ENCODE results near the gene BIRC2.

BIRC2 gene

GRCh38 chr11:102306817-102307726 lies 39.9 kb upstream of the BIRC2 start:
- no peaks in the 10 kb centered on the region for H3K9me3 ChIP-seq (ENCODE audit: severe bottlenecking)
- no peaks in the 10 kb centered on the region for H3K36me3 ChIP-seq
- no peak overlapping the region for H3K27ac ChIP-seq
- TF ChIP-seq, protein P1, sequence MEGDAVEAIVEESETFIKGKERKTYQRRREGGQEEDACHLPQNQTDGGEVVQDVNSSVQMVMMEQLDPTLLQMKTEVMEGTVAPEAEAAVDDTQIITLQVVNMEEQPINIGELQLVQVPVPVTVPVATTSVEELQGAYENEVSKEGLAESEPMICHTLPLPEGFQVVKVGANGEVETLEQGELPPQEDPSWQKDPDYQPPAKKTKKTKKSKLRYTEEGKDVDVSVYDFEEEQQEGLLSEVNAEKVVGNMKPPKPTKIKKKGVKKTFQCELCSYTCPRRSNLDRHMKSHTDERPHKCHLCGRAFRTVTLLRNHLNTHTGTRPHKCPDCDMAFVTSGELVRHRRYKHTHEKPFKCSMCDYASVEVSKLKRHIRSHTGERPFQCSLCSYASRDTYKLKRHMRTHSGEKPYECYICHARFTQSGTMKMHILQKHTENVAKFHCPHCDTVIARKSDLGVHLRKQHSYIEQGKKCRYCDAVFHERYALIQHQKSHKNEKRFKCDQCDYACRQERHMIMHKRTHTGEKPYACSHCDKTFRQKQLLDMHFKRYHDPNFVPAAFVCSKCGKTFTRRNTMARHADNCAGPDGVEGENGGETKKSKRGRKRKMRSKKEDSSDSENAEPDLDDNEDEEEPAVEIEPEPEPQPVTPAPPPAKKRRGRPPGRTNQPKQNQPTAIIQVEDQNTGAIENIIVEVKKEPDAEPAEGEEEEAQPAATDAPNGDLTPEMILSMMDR (IDR thresholded peaks at IDR 0.05; ENCODE audit: low read depth, low read length), result no peak
- H3K4me3 ChIP-seq (ENCODE audit: low read depth, low read length), result no peak overlapping the region
- no peak for DNase-seq
- H3K27me3 ChIP-seq (ENCODE audit: insufficient read depth, low read depth, severe bottlenecking), result no peaks in the 10 kb centered on the region

DNA sequence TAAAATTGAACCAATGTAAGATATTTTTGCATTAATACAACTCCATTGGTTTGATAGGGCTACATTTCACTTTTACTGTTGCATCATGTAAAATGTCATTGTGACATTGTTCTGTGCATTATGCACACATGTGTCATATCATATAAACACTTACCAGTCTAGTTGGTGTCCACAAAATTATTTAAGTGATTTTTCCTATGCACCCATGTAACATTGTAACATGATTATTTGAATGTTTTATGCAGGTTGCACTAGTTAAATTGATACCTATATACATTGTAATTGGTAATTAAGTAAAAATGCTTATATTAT lies 39.3 kb upstream of the BIRC2 start:
- H3K36me3 ChIP-seq, result no peaks in the 10 kb centered on the region
- TF ChIP-seq, protein P1 (IDR thresholded peaks at IDR 0.05; ENCODE audit: low read depth, low read length), result no peak
- no peak for DNase-seq
- H3K4me3 ChIP-seq (ENCODE audit: low read depth, low read length), result no peak overlapping the region
- H3K27me3 ChIP-seq (ENCODE audit: insufficient read depth, low read depth, severe bottlenecking), result no peaks in the 10 kb centered on the region
- no peaks in the 10 kb centered on the region for H3K9me3 ChIP-seq (ENCODE audit: severe bottlenecking)
- no peak overlapping the region for H3K27ac ChIP-seq

GRCh38 chr11:102309621-102310541 lies 37.1 kb upstream of the BIRC2 start:
- DNase-seq, result no peak
- H3K4me3 ChIP-seq (ENCODE audit: low read depth, low read length), result no peak overlapping the region
- TF ChIP-seq, protein P1 (IDR thresholded peaks at IDR 0.05; ENCODE audit: low read depth, low read length), result peak; percentile 36; the same call in 1 of the 2 replicates
- no peaks in the 10 kb centered on the region for H3K9me3 ChIP-seq (ENCODE audit: severe bottlenecking)
- no peaks in the 10 kb centered on the region for H3K27me3 ChIP-seq (ENCODE audit: insufficient read depth, low read depth, severe bottlenecking)
- no peak overlapping the region for H3K27ac ChIP-seq
- no peaks in the 10 kb centered on the region for H3K36me3 ChIP-seq

- TF ChIP-seq, protein P1 (IDR thresholded peaks at IDR 0.05; ENCODE audit: low read depth, low read length), result no peak
- Histone ChIP-seq H3K4me3 (ENCODE audit: low read depth, low read length) (no peak overlapping the region), H3K27me3 (ENCODE audit: insufficient read depth, low read depth, severe bottlenecking) (no peaks in the 10 kb centered on the region), H3K9me3 (ENCODE audit: severe bottlenecking) (no peaks in the 10 kb centered on the region), H3K27ac (no peak overlapping the region), H3K36me3 (no peaks in the 10 kb centered on the region)
- DNase-seq, result no peak
Measured at GRCh38 chr11:102312667-102313066, 34.3 kb upstream of the BIRC2 start.

DNA sequence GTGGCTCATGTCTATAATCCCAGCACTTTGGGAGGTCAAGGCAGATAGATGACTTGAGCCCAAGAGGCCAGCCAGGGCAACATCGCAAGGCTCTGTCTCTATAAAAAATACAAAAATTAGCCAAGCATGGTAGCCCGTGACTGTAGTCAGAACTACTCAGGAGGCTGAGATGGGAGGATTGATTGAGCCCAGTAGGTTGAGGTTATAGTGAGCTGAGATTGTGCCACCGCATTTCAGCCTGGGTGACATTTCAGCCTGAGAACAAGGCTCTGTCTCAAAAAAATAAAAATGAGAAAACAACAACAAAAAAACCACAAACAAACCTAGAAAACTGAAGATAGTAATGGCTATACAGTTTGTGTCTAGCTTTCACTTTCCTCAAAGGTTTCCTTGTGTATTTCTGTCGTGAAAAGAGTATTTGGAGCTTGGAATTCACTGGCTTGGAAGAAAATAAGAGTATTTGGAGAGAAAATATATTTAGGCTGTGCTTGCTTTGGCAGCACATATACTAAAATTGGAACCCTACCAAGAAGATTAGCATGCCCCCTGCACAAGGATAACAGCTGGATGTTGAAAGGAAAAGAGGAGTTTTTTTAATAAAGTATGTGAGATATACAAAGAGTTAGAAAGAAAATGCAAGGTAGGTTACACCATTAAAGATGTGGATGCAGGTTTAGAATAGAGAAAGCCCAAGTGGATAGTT lies 33.6 kb upstream of the BIRC2 start:
- Histone ChIP-seq H3K9me3 (ENCODE audit: severe bottlenecking) (no peaks in the 10 kb centered on the region), H3K36me3 (no peaks in the 10 kb centered on the region), H3K27me3 (ENCODE audit: insufficient read depth, low read depth, severe bottlenecking) (no peaks in the 10 kb centered on the region), H3K27ac (no peak overlapping the region), H3K4me3 (ENCODE audit: low read depth, low read length) (no peak overlapping the region)
- DNase-seq, result no peak
- TF ChIP-seq, protein P1 (IDR thresholded peaks at IDR 0.05; ENCODE audit: low read depth, low read length), result no peak
